ENCODE measurements around the gene DUSP8.

The DUSP8 gene

DNA sequence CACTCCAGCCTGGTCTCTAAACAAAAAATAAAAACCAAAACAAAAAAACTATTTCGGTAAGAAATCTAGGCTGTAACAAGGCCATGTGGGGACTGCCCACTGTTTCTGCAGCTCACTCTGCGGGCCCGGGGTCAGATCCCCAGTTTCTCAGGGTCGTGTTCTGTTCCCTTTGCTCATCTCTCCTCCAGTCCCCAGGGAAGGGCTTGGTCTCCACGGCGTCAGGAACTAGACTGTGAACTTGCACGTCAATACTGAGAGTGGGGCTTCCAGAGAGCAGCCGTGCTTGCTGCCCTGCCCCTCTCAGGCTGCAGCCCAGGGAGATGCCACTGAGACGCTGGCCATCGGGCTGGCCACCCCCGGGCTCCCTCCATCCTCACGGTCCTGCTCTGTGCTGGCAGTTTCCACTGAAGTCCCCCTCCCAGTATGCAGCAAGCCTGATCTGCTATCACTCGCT, 51.8 kb downstream of the DUSP8 start:
- POLR2A ChIA-PET (ENCODE audit: low non-redundant PET): no interaction called here
- H3K27ac ChIP-seq: no peak overlapping the region
- DNase-seq (ENCODE audit: low spot score): no peak
- CTCF ChIA-PET: no interaction called here
- TF ChIP-seq, protein P1, sequence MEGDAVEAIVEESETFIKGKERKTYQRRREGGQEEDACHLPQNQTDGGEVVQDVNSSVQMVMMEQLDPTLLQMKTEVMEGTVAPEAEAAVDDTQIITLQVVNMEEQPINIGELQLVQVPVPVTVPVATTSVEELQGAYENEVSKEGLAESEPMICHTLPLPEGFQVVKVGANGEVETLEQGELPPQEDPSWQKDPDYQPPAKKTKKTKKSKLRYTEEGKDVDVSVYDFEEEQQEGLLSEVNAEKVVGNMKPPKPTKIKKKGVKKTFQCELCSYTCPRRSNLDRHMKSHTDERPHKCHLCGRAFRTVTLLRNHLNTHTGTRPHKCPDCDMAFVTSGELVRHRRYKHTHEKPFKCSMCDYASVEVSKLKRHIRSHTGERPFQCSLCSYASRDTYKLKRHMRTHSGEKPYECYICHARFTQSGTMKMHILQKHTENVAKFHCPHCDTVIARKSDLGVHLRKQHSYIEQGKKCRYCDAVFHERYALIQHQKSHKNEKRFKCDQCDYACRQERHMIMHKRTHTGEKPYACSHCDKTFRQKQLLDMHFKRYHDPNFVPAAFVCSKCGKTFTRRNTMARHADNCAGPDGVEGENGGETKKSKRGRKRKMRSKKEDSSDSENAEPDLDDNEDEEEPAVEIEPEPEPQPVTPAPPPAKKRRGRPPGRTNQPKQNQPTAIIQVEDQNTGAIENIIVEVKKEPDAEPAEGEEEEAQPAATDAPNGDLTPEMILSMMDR (conservative IDR thresholded peaks at IDR 0.05; ENCODE audit: low read depth): no peak

DNA sequence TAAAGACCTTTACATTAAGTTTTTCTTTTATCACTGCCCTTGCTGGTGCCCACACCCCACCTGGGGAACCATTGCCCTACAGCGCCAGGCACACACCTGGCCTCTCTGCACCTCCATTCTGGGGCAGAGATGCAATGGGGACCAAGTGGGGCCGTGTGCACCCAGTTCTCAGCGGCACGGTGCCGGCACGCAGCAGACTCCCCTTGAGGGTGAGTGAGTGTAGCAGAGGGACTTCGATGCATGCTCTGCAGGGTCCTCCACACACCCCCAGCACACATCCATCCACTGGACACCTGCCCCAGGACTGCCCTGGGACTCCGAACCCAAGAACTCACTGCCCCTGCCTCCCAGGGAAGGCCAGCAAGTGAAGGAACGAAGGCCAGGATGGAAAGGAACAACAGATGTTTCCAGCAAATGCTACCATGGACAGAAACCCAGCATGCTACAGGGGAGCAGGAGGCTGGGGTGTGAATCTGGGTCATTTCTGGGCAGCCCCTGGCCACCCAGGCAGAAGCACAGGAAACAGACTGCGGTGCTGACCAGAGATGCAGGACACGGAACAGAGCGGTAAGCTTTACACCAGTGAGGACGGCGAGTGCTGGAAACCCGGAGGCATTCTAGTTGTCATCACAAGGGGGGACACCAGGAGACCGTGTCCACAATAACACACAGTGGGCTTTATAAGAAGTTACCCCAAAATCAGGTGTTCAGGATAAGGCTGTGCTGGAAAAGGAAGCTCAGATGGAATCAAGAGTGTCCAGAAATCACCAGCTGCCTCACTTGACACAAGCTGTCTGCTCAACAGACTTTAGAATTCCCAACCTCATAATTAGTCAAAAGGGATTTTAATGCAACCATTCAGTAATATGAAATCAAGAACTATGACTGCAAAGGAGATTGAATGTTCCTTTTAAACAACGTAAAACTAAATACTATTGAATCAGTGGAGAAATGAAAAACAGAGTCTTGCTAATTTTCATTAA, 52.8 kb downstream of the DUSP8 start:
- TF ChIP-seq, protein P1 (conservative IDR thresholded peaks at IDR 0.05; ENCODE audit: low read depth): no peak
- H3K27ac ChIP-seq: no peak overlapping the region
- POLR2A ChIA-PET (ENCODE audit: low non-redundant PET): no interaction called here
- no peak for DNase-seq (ENCODE audit: low spot score)
- CTCF ChIA-PET: no interaction called here

DNA sequence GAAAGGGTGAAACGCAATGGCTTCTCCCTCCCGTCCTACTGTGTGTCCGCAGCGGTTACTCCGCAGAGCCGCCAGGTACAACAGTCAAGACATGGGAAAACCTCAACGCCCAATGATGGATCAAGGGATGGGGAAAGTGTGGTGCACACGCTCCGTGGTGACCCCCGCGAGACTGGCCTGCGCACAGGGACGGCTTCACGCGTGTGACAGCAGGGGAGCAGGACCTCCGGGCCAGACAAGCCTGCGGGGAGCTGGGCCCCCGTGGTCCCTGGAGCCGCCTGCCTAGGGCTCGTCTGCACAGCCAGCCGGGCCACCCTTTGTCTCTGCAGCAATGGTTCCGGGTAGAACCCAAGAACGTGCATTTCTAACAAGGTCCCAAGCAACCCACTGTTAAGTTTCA, 53.8 kb downstream of the DUSP8 start:
- TF ChIP-seq, protein P1 (conservative IDR thresholded peaks at IDR 0.05; ENCODE audit: low read depth): no peak
- no peak overlapping the region for H3K27ac ChIP-seq
- no peak for DNase-seq (ENCODE audit: low spot score)
- ChIA-PET CTCF (no interaction called here), POLR2A (ENCODE audit: low non-redundant PET) (no interaction called here)

DNA sequence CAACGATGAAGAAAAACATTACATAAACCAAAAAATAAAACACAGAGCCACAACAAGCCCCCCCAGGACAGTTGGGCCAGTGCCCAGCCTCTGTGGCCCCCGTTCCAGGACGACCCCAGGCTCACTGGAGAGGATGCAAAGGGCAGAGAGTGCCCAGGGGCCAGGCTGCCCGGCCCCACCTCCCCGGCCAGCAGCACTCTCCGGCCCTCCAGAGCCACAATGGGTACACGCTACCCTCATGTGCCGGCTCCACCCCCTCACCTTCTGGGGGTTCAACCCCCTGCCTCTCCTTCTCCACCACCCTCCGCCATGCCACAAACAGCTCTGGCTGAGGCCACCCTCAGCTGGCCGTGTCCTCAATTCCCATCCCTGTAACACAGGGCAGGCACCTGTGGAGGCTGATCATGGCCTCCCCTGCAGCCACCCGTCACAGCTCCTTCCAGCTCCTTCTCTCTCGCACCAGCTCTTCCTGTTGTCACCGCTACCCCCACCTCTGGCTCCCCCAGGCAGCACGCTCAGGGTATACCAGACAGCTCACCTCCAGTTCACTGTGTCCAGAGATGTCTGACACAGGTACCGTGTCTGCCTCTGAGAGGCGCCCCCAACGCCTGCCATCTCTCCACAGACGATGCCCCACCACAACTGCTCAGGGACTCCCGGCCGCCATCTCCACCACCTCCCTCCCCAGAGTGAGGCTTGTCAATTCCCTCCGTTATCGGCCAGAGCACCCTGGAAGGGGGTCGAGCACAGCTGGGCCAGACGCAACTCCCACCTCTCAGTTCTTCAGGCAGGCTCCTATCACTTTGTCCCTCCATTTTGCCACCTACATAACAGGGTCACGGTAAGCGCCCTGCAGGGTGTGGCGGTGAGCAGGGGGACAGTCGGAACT, 54.7 kb downstream of the DUSP8 start:
- POLR2A ChIA-PET (ENCODE audit: low non-redundant PET): no interaction called here
- CTCF ChIA-PET: no interaction called here
- 0 out of 2 replicates have a peak overlapping the region, but pooled peaks have one; percentile 16 for H3K27ac ChIP-seq
- TF ChIP-seq, protein P1 (conservative IDR thresholded peaks at IDR 0.05; ENCODE audit: low read depth): no peak
- DNase-seq (ENCODE audit: low spot score): no peak

DNA sequence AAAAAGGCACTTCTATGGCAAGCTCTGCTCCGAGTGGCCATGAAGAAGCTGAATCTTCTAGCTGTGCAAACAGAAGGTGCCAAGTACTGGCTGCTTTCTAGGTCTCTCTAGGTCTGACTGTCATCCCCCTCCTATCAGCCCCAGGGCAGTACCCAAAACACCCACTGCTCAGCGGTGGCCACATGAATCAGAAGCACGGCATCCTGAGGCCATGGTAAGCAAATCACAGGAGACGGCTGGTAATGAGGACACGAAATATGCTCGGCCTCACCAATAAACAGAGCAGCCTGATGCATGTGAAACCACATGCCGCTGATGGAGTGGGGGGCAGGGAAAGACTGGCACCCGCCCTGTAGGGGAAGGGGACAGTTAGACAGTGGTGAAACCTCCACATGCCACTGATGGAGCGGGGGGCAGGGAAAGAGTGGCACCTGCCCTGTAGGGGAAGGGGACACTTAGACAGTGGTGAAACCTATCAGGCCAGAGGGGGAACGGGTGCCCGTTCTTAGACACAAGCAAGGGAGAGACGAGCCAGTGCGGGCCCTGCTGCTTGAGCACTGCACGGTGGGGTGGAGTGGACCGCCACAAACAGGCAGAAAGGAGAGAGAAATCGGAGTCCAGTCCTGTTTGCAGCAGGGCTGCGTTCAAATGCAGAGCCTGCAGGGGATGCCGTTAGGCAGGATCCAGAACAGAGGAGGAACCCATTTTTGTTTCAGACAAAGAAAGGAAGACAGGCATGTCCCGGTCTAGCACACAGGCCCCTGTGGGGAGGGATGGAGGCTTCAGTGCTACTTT, 55.6 kb downstream of the DUSP8 start:
- ChIA-PET POLR2A (ENCODE audit: low non-redundant PET) (no interaction called here), CTCF (interaction anchor here (0.6 to 1.0 kb wide), 3 partner anchors 9 to 124 kb away, joined by 3 to 4 read pairs (median 3); no protein-coding TSS in a partner anchor)
- no peak for DNase-seq (ENCODE audit: low spot score)
- TF ChIP-seq, protein P1 (conservative IDR thresholded peaks at IDR 0.05; ENCODE audit: low read depth): no peak
- peak overlapping the region; percentile 25; the same call in 1 of the 2 replicates for H3K27ac ChIP-seq
